ENCODE data around the gene DCST1.

DCST1 gene

DNA sequence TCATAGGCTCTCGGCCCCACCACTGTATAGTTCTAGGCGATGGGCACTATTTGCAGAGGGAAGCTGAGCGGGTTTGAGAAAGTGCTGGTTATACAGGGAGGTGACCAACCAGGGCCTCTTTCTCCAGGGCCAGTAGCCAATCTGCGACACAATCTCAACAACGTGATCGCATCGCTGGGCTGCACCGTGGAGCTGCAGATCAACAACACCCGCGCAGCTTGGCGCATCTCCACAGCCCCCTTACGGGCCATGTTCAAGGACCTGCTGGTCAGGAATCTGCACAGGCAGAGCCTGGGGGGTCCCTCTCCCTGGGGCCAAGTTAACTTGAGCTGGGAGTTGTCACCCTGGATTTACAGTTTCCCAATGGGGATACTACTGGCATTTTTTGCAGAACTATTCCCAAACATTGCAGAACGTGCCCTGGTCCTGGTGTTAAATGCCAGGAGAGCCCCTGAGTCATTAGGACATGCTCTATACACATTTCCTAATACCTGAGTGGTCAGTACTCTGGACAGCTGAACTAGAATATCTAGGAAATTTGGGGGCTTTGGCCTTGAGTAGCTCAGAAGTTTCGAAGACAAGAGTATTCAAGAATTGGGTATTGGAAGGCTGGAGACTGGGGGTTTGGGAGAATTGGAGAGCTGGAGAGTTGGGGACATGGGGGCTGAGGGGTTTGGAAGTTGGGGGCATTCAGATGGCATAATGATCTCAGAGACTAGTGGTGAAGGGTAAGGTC, 6.9 kb downstream of the DCST1 start:
- TF ChIP-seq SPI1 (IDR thresholded peaks at IDR 0.05; ENCODE audit: borderline replicate concordance, low read depth) = no peak
- no peak for TF ChIP-seq GABPA (IDR thresholded peaks at IDR 0.05; ENCODE audit: low read depth)
- TF ChIP-seq, protein P1, sequence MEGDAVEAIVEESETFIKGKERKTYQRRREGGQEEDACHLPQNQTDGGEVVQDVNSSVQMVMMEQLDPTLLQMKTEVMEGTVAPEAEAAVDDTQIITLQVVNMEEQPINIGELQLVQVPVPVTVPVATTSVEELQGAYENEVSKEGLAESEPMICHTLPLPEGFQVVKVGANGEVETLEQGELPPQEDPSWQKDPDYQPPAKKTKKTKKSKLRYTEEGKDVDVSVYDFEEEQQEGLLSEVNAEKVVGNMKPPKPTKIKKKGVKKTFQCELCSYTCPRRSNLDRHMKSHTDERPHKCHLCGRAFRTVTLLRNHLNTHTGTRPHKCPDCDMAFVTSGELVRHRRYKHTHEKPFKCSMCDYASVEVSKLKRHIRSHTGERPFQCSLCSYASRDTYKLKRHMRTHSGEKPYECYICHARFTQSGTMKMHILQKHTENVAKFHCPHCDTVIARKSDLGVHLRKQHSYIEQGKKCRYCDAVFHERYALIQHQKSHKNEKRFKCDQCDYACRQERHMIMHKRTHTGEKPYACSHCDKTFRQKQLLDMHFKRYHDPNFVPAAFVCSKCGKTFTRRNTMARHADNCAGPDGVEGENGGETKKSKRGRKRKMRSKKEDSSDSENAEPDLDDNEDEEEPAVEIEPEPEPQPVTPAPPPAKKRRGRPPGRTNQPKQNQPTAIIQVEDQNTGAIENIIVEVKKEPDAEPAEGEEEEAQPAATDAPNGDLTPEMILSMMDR (IDR thresholded peaks at IDR 0.05; ENCODE audit: insufficient read depth, low read length) = no peak
- TF ChIP-seq, protein P2, sequence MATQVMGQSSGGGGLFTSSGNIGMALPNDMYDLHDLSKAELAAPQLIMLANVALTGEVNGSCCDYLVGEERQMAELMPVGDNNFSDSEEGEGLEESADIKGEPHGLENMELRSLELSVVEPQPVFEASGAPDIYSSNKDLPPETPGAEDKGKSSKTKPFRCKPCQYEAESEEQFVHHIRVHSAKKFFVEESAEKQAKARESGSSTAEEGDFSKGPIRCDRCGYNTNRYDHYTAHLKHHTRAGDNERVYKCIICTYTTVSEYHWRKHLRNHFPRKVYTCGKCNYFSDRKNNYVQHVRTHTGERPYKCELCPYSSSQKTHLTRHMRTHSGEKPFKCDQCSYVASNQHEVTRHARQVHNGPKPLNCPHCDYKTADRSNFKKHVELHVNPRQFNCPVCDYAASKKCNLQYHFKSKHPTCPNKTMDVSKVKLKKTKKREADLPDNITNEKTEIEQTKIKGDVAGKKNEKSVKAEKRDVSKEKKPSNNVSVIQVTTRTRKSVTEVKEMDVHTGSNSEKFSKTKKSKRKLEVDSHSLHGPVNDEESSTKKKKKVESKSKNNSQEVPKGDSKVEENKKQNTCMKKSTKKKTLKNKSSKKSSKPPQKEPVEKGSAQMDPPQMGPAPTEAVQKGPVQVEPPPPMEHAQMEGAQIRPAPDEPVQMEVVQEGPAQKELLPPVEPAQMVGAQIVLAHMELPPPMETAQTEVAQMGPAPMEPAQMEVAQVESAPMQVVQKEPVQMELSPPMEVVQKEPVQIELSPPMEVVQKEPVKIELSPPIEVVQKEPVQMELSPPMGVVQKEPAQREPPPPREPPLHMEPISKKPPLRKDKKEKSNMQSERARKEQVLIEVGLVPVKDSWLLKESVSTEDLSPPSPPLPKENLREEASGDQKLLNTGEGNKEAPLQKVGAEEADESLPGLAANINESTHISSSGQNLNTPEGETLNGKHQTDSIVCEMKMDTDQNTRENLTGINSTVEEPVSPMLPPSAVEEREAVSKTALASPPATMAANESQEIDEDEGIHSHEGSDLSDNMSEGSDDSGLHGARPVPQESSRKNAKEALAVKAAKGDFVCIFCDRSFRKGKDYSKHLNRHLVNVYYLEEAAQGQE (IDR thresholded peaks at IDR 0.05; ENCODE audit: insufficient replicate concordance, low read depth) = no peak
- TF ChIP-seq POLR2AphosphoS5 (IDR thresholded peaks at IDR 0.05; ENCODE audit: low read depth) = no peak
- DNase-seq (ENCODE audit: low read depth in 1 of 2, low spot score in 1 of 2) = no peak
- Histone ChIP-seq H3K27ac (replicated peaks) (no peak overlapping the region), H3K4me3 (replicated peaks; ENCODE audit: insufficient read depth, low read length) (no peak overlapping the region), H3K27me3 (ENCODE audit: insufficient read depth, poor library complexity, severe bottlenecking) (no peaks in the 10 kb centered on the region)

GRCh38 chr1:155042789-155043188, 9.2 kb downstream of the DCST1 start:
- Histone ChIP-seq H3K27me3 (ENCODE audit: insufficient read depth, poor library complexity, severe bottlenecking) (no peaks in the 10 kb centered on the region), H3K4me3 (replicated peaks; ENCODE audit: insufficient read depth, low read length) (no peak overlapping the region), H3K27ac (replicated peaks) (no peak overlapping the region)
- DNase-seq (ENCODE audit: low read depth in 1 of 2, low spot score in 1 of 2) = no peak
- no peak for TF ChIP-seq SPI1 (IDR thresholded peaks at IDR 0.05; ENCODE audit: borderline replicate concordance, low read depth)
- no peak for TF ChIP-seq POLR2AphosphoS5 (IDR thresholded peaks at IDR 0.05; ENCODE audit: low read depth)
- TF ChIP-seq GABPA (IDR thresholded peaks at IDR 0.05; ENCODE audit: low read depth) = no peak
- TF ChIP-seq, protein P2 (IDR thresholded peaks at IDR 0.05; ENCODE audit: insufficient replicate concordance, low read depth) = no peak
- TF ChIP-seq, protein P1 (IDR thresholded peaks at IDR 0.05; ENCODE audit: insufficient read depth, low read length) = no peak

- no peak for DNase-seq (ENCODE audit: low read depth in 1 of 2, low spot score in 1 of 2)
- TF ChIP-seq POLR2AphosphoS5 (IDR thresholded peaks at IDR 0.05; ENCODE audit: low read depth) (no peak), GABPA (IDR thresholded peaks at IDR 0.05; ENCODE audit: low read depth) (no peak), SPI1 (IDR thresholded peaks at IDR 0.05; ENCODE audit: borderline replicate concordance, low read depth) (no peak)
- TF ChIP-seq, protein P2 (IDR thresholded peaks at IDR 0.05; ENCODE audit: insufficient replicate concordance, low read depth) = no peak
- TF ChIP-seq, protein P1 (IDR thresholded peaks at IDR 0.05; ENCODE audit: insufficient read depth, low read length) = no peak
- H3K27me3 ChIP-seq (ENCODE audit: insufficient read depth, poor library complexity, severe bottlenecking) = no peaks in the 10 kb centered on the region
- no peak overlapping the region for H3K4me3 ChIP-seq (replicated peaks; ENCODE audit: insufficient read depth, low read length)
- no peak overlapping the region for H3K27ac ChIP-seq (replicated peaks)
Measured at GRCh38 chr1:155043301-155043702, 9.7 kb downstream of the DCST1 start.
